Measurements from ENCODE around the gene ALOX5. TPM values are rescaled to one million over a fixed set of nuclear protein-coding genes. Genes with fewer than 3 reads are reported as not detected.

ALOX5 gene
- total and polyA plus RNA-seq, 4 donors, result 3.2 to 62.5 (median 16.0) TPM

DNA sequence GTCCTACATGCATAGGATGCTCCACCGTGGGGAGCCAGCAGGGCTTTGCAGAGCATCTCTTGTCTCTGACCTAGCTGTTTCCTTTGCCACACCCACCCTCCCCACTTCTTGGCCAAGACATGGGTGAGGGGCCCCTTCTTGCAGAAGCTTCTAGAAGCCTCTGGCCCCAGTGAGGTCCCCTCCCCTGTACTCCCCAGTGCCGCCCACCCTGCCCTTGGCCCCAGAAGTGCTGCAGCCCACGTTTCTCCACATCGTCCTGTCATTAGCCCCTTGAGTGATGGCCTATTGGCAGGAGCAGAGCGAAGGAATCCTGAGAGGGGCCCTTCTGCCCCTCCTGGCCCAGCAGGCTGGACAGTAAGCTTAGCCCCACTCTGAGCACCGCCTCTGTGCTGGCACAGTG lies 43.7 kb downstream of the ALOX5 start:
- no peak overlapping the region for H3K27ac ChIP-seq (ENCODE audit: low read depth in 1 of 2, low read length in 2 of 2)
- H3K4me1 ChIP-seq (ENCODE audit: control insufficient read depth in 1 of 2, insufficient read depth in 2 of 2, low read length in 2 of 2), result no peaks in the 10 kb centered on the region
- intact Hi-C loops (cut with DNase I), result no loop called here
- DNase-seq, result no peak
- 84 to 85% methylated on average over 6 of the region's 6 CpGs for WGBS, 2 donors
- ATAC-seq (ENCODE audit: low FRiP score), result no peak
- no peaks in the 10 kb centered on the region for H3K27me3 ChIP-seq (ENCODE audit: control insufficient read depth in 1 of 2, insufficient read depth in 2 of 2, low read length in 1 of 2)
- H3K36me3 ChIP-seq (ENCODE audit: control insufficient read depth in 1 of 2, insufficient read depth in 2 of 2, low read length in 1 of 2), result no peaks in the 10 kb centered on the region
- no peaks in the 10 kb centered on the region for H3K9me3 ChIP-seq (ENCODE audit: control insufficient read depth, low read length)
- H3K4me3 ChIP-seq (ENCODE audit: low read length in 2 of 2), result no peak overlapping the region

GRCh38 chr10:45418417-45418848 lies 44.4 kb downstream of the ALOX5 start:
- Histone ChIP-seq H3K27ac (ENCODE audit: low read depth in 1 of 2, low read length in 2 of 2) (no peak overlapping the region), H3K36me3 (ENCODE audit: control insufficient read depth in 1 of 2, insufficient read depth in 2 of 2, low read length in 1 of 2) (no peaks in the 10 kb centered on the region), H3K27me3 (ENCODE audit: control insufficient read depth in 1 of 2, insufficient read depth in 2 of 2, low read length in 1 of 2) (no peaks in the 10 kb centered on the region), H3K9me3 (ENCODE audit: control insufficient read depth, low read length) (no peaks in the 10 kb centered on the region), H3K4me3 (ENCODE audit: low read length in 2 of 2) (no peak overlapping the region), H3K4me1 (ENCODE audit: control insufficient read depth in 1 of 2, insufficient read depth in 2 of 2, low read length in 2 of 2) (no peaks in the 10 kb centered on the region)
- intact Hi-C loops (cut with DNase I), result no loop called here
- DNase-seq (no peak), ATAC-seq (ENCODE audit: low FRiP score) (peak; percentile 1)
- 80 to 81% methylated on average over 15 of the region's 15 CpGs for WGBS, 2 donors

DNA sequence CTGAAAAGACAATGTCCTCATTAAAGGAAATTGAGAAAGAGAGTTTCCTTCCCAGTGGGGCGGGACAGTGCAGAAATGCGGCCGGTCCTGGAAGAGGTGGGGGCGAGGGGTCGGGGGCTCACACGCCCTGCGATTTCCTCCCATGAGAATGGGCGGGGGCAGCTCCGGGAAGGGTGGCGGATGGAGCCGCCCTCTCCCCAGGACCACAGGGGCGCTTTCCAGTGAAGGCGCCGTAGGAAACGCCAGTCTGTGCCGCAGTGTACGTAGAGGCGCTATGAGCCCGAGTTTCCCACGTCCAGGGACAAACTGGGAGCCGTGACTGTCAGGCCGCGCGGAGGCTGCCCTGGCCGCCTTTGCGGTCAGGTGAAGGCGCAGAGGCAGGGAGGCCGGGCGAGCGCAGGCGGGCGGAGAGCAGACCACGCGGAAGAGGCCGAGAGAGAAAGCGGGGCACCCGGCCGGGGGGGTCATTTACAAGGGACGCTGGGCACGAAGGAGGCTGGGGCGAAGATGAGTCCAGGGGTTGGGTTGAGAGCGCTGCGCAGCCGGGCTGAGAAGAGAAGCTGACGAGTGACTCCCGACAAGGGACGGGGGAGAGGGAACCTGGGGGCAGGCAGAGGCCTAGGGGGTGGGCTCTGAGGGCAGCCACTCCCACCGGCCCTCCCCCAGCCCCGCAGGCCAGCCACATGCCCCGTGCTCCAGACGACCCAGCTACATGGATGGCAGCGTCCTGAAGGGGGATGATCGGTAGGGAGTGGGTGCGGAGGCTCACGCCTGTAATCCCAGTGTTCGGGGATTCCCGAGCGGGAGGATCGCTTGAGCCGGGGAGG lies 45.0 kb downstream of the ALOX5 start:
- WGBS, 2 donors, result 1 to 2% methylated on average over 53 to 60 of the region's 60 CpGs
- intact Hi-C loops (cut with DNase I), result no loop called here

DNA sequence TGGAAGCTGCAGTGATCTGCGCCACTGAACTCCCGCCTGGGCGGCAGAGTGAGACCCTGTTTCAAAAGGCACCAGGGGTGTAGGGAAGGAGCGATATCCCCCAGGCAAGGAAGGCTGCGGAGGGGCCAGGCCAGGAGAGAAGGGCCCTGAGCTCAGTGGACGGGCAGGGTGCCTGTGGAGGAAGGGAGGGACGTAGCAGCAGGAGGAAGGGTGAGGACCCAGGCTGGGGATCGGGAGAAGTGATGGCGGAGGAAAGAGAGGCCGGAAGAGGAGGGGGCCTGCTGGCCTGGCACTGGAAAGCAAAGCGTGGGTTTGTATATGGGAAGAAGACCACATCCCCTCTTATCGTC lies 45.6 kb downstream of the ALOX5 start:
- no peaks in the 10 kb centered on the region for H3K9me3 ChIP-seq (ENCODE audit: control insufficient read depth, low read length)
- H3K36me3 ChIP-seq (ENCODE audit: control insufficient read depth in 1 of 2, insufficient read depth in 2 of 2, low read length in 1 of 2), result no peaks in the 10 kb centered on the region
- WGBS, 2 donors, result 6 to 11% methylated on average over 12 of the region's 12 CpGs
- H3K4me3 ChIP-seq (ENCODE audit: low read length in 2 of 2), result peak overlapping the region; percentile 21 to 31
- DNase-seq (no peak), ATAC-seq (ENCODE audit: low FRiP score) (peak; percentile 50)
- intact Hi-C loops (cut with DNase I), result no loop called here
- H3K27me3 ChIP-seq (ENCODE audit: control insufficient read depth in 1 of 2, insufficient read depth in 2 of 2, low read length in 1 of 2), result no peaks in the 10 kb centered on the region
- H3K27ac ChIP-seq (ENCODE audit: low read depth in 1 of 2, low read length in 2 of 2), result peak overlapping the region in 1 of 2 donors; percentile 8
- H3K4me1 ChIP-seq (ENCODE audit: control insufficient read depth in 1 of 2, insufficient read depth in 2 of 2, low read length in 2 of 2), result no peaks in the 10 kb centered on the region

More for the DNA sequence above, 45.0 kb downstream of the ALOX5 start:
- peak; percentile 85 to 87 for DNase-seq
- Histone ChIP-seq H3K9me3 (ENCODE audit: control insufficient read depth, low read length) (no peaks in the 10 kb centered on the region), H3K36me3 (ENCODE audit: control insufficient read depth in 1 of 2, insufficient read depth in 2 of 2, low read length in 1 of 2) (no peaks in the 10 kb centered on the region), H3K4me1 (ENCODE audit: control insufficient read depth in 1 of 2, insufficient read depth in 2 of 2, low read length in 2 of 2) (no peaks in the 10 kb centered on the region), H3K4me3 (ENCODE audit: low read length in 2 of 2) (peak overlapping the region; percentile 21 to 31), H3K27ac (ENCODE audit: low read depth in 1 of 2, low read length in 2 of 2) (peak overlapping the region in 1 of 2 donors; percentile 15), H3K27me3 (ENCODE audit: control insufficient read depth in 1 of 2, insufficient read depth in 2 of 2, low read length in 1 of 2) (no peaks in the 10 kb centered on the region)
- ATAC-seq (ENCODE audit: low FRiP score), result peak; percentile 92

GRCh38 chr10:45420453-45421192 lies 46.6 kb downstream of the ALOX5 start:
- intact Hi-C loops (cut with DNase I), result no loop called here
- no peak overlapping the region for H3K4me3 ChIP-seq (ENCODE audit: low read length in 2 of 2)
- no peaks in the 10 kb centered on the region for H3K27me3 ChIP-seq (ENCODE audit: control insufficient read depth in 1 of 2, insufficient read depth in 2 of 2, low read length in 1 of 2)
- ATAC-seq (ENCODE audit: low FRiP score), result peak; percentile 36
- 13 to 15% methylated on average over 16 of the region's 16 CpGs for WGBS, 2 donors
- DNase-seq, result peak; percentile 86 to 88
- H3K27ac ChIP-seq (ENCODE audit: low read depth in 1 of 2, low read length in 2 of 2), result no peak overlapping the region
- H3K4me1 ChIP-seq (ENCODE audit: control insufficient read depth in 1 of 2, insufficient read depth in 2 of 2, low read length in 2 of 2), result no peaks in the 10 kb centered on the region
- no peaks in the 10 kb centered on the region for H3K36me3 ChIP-seq (ENCODE audit: control insufficient read depth in 1 of 2, insufficient read depth in 2 of 2, low read length in 1 of 2)
- no peaks in the 10 kb centered on the region for H3K9me3 ChIP-seq (ENCODE audit: control insufficient read depth, low read length)

GRCh38 chr10:45421221-45422097 lies 47.4 kb downstream of the ALOX5 start:
- H3K27ac ChIP-seq (ENCODE audit: low read depth in 1 of 2, low read length in 2 of 2), result no peak overlapping the region
- 77 to 84% methylated on average over 7 of the region's 7 CpGs for WGBS, 2 donors
- DNase-seq, result no peak

GRCh38 chr10:45422207-45422865 lies 48.3 kb downstream of the ALOX5 start:
- 74 to 86% methylated on average over 6 of the region's 6 CpGs for WGBS, 2 donors
- no peak overlapping the region for H3K27ac ChIP-seq (ENCODE audit: low read depth in 1 of 2, low read length in 2 of 2)
- DNase-seq (no peak), ATAC-seq (ENCODE audit: low FRiP score) (no peak)
- no peaks in the 10 kb centered on the region for H3K27me3 ChIP-seq (ENCODE audit: control insufficient read depth in 1 of 2, insufficient read depth in 2 of 2, low read length in 1 of 2)
- no peak overlapping the region for H3K4me3 ChIP-seq (ENCODE audit: low read length in 2 of 2)
- no peaks in the 10 kb centered on the region for H3K9me3 ChIP-seq (ENCODE audit: control insufficient read depth, low read length)
- H3K4me1 ChIP-seq (ENCODE audit: control insufficient read depth in 1 of 2, insufficient read depth in 2 of 2, low read length in 2 of 2), result no peaks in the 10 kb centered on the region
- H3K36me3 ChIP-seq (ENCODE audit: control insufficient read depth in 1 of 2, insufficient read depth in 2 of 2, low read length in 1 of 2), result no peaks in the 10 kb centered on the region
- intact Hi-C loops (cut with DNase I), result no loop called here

More at GRCh38 chr10:45421221-45422097, 47.4 kb downstream of the ALOX5 start:
- ATAC-seq (ENCODE audit: low FRiP score), result no peak
- intact Hi-C loops (cut with DNase I), result no loop called here
- H3K9me3 ChIP-seq (ENCODE audit: control insufficient read depth, low read length), result no peaks in the 10 kb centered on the region
- H3K4me3 ChIP-seq (ENCODE audit: low read length in 2 of 2), result no peak overlapping the region
- no peaks in the 10 kb centered on the region for H3K36me3 ChIP-seq (ENCODE audit: control insufficient read depth in 1 of 2, insufficient read depth in 2 of 2, low read length in 1 of 2)
- H3K4me1 ChIP-seq (ENCODE audit: control insufficient read depth in 1 of 2, insufficient read depth in 2 of 2, low read length in 2 of 2), result no peaks in the 10 kb centered on the region
- no peaks in the 10 kb centered on the region for H3K27me3 ChIP-seq (ENCODE audit: control insufficient read depth in 1 of 2, insufficient read depth in 2 of 2, low read length in 1 of 2)
